C4-2B (cell line): ENCODE data around the gene LIPA.
"Not testable (repeated sequence)": the region's sequence is repeated elsewhere in the genome, so short reads cannot be mapped to it uniquely, and the experiment has no call there.

Source experiments
- H3K27ac ChIP-seq: fragments of 450-650 bp; 2 replicates; pipeline ENCODE4 v1.5.1; 2017
- ZFX ChIP-seq: fragments of 450-650 bp; IDR thresholded peaks from 2 replicates; pipeline ENCODE4 v1.6.1; 2017
- TF ChIP-seq, protein P1 (sequence below): fragments of 450-650 bp; conservative IDR thresholded peaks from 2 replicates; pipeline ENCODE4 v1.5.1; 2017; ENCODE audit warnings: mild to moderate bottlenecking

The LIPA gene

DNA sequence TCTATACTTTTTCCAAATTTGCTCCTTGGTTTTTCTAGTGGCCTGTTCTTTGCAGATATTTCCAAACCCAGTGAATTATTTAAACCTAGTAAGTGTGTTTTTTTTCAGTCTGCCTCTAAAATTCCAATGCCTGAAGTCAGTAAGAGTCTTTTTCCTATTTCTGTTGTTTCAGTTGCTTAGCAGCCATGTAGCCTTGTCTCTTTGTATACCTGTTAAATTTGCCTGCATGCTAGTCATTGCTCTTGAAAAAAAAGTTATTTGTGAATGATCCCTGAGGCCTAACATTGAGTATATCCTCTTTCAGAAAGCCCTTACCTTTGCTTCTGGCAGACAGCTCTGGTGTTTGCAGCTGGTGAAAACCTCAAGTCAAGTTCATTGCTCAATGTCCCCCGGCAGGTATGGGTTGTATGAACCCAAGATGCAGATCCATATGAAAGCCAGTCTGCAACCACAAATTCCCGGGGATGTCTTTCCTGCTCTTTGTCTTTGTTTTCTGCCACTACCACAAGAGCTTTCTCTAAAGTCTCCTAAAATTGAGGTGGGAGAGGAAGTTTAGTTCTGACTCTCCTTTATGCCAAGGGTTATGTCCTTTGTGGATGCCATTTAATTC lies 80.2 kb downstream of the LIPA start:
- TF ChIP-seq, protein P1, sequence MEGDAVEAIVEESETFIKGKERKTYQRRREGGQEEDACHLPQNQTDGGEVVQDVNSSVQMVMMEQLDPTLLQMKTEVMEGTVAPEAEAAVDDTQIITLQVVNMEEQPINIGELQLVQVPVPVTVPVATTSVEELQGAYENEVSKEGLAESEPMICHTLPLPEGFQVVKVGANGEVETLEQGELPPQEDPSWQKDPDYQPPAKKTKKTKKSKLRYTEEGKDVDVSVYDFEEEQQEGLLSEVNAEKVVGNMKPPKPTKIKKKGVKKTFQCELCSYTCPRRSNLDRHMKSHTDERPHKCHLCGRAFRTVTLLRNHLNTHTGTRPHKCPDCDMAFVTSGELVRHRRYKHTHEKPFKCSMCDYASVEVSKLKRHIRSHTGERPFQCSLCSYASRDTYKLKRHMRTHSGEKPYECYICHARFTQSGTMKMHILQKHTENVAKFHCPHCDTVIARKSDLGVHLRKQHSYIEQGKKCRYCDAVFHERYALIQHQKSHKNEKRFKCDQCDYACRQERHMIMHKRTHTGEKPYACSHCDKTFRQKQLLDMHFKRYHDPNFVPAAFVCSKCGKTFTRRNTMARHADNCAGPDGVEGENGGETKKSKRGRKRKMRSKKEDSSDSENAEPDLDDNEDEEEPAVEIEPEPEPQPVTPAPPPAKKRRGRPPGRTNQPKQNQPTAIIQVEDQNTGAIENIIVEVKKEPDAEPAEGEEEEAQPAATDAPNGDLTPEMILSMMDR = no peak
- TF ChIP-seq ZFX = no peak
- no peak overlapping the region for H3K27ac ChIP-seq

DNA sequence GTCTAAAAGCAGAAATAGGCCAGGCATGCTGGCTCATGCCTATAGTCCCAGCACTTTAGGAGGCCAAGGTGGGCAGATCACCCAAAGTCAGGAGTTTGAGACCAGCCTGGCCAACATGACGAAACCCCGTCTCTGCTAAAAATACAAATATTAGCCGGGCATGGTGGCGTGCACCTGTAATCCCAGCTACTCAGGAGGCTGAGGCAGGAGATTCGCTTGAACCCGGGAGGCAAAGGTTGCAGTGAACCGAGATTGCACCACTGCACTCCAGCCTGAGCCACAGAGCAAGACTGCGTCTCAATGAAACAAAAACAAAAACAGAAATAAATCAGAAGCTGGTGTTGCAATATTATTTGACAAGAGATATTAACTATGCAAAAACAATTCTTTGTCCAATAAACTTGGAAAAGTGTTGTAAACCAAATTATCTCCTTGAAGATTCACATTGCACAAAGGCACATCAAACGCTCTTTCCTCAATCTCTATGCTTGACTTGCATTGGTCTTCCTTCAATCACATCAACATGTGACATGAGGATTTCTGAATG lies 83.1 kb downstream of the LIPA start:
- not testable (repeated sequence) for H3K27ac ChIP-seq

DNA sequence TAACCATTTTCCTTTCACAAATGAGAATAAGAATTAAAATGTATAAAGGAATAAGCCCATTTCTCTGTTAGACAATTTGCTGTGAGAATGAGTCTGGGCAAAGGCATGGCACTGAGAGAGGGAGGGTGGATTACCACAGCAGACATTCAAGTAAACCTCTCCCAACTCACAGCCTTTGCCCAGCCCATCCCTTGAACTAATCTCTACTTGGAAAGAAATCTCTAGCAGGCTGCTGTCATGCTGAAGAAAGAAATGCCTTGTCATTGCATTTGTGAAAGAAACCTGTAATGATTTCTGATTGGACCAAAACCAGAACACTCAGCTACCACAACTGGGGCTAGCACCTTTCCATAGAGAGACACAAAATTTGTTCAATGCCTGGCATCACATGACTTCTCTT lies 83.7 kb downstream of the LIPA start:
- no peak for TF ChIP-seq ZFX
- TF ChIP-seq, protein P1 = no peak
- no peak overlapping the region for H3K27ac ChIP-seq

DNA sequence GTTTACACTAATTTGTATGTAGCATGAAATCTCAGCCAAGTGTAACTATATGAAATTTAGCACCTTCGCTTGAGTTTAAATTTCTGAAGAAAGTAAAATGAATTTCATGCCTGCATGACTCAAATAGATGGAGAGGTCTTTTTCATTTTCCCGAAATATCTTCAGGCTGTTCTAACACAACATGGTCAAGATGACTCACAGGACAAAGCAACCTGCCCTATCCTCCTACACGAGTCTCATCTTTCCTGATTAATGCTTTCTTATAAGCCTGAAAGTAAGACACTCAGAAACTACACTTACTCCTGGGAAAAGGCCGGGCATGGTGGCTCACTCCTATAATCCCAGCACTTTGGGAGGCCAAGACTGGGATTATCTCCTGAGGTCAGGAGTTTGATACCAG lies 85.7 kb downstream of the LIPA start:
- no peak for TF ChIP-seq ZFX
- TF ChIP-seq, protein P1 = no peak

DNA sequence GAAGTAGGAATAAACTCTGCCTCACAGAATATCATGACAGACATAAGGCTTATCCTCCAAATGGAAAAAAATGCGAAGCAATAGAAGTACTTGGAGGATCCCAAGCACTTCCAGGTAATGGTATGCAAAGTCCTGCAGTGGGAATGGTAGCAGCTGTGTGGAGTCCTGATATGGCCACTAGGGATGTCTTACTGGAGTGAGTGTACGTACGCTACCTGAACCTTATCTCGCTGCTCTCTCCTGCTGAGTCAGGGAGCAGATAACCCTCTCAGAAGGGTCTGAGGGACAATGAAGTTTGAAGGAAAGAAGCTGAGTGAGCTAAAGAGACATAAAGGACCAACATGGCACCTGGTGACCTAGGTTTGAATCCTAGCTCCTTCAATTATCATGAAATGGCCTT lies 86.7 kb downstream of the LIPA start:
- TF ChIP-seq, protein P1 = no peak
- no peak for TF ChIP-seq ZFX

More for the DNA sequence above, 85.7 kb downstream of the LIPA start:
- H3K27ac ChIP-seq = no peak overlapping the region

DNA sequence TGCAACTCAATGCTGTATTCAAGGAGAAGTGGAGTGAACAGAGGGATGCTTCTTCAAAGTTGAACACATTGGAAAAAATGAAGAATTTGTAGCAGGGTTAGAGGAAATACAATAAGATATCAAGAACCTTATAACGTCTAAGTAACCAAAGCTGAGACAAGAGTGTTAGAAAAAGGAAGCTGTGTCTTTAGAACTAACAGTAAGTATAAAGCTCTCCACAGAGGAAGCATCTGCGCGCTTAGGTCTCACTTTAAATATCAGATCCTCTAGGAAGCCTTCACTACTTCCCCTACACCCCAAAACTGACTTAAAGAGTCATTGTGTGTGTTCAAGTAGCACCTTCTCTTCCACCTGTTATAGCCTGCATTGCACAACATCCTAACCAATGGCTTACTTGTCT lies 87.5 kb downstream of the LIPA start:
- TF ChIP-seq, protein P1 = no peak
- no peak for TF ChIP-seq ZFX
- H3K27ac ChIP-seq = no peak overlapping the region

More for the DNA sequence above, 86.7 kb downstream of the LIPA start:
- H3K27ac ChIP-seq = no peak overlapping the region
